ENCODE data around the gene SFXN5.
"Not testable (repeated sequence)": the region's sequence is repeated elsewhere in the genome, so short reads cannot be mapped to it uniquely, and the experiment has no call there.

SFXN5 gene

GRCh38 chr2:73067043-73067442 is 4.5 kb downstream of the SFXN5 start:
- Histone ChIP-seq H3K27me3 (no peaks in the 10 kb centered on the region), H3K36me3 (peaks cover 0 to 3% (median 0%) of the 10 kb centered on the region in 3 donors), H3K9me3 (no peaks in the 10 kb centered on the region), H3K4me3 (no peak overlapping the region), H3K27ac (no peak overlapping the region), H3K4me1 (peaks cover 0 to 27% (median 22%) of the 10 kb centered on the region in 4 donors)
- intact Hi-C loops (cut with DNase I; ENCODE audit: low total_unique reads), result no loop called here
- no peak for DNase-seq
- TF ChIP-seq CTCF (IDR thresholded peaks at IDR 0.05), result no peak

GRCh38 chr2:73065070-73065469 is 6.4 kb downstream of the SFXN5 start:
- H3K4me1 ChIP-seq, result peaks cover 0 to 21% (median 15%) of the 10 kb centered on the region in 4 donors
- H3K36me3 ChIP-seq; H3K27ac ChIP-seq; DNase-seq; H3K27me3 ChIP-seq; H3K4me3 ChIP-seq; intact Hi-C loops (cut with DNase I; ENCODE audit: low total_unique reads); H3K9me3 ChIP-seq: not testable (repeated sequence)

GRCh38 chr2:73063909-73064875 is 7.3 kb downstream of the SFXN5 start:
- Histone ChIP-seq H3K27me3 (no peaks in the 10 kb centered on the region), H3K9me3 (no peaks in the 10 kb centered on the region), H3K4me3 (no peak overlapping the region), H3K4me1 (peaks cover 0 to 13% (median 6%) of the 10 kb centered on the region in 4 donors), H3K36me3 (peaks cover 0 to 5% (median 0%) of the 10 kb centered on the region in 3 donors), H3K27ac (no peak overlapping the region)
- intact Hi-C loops (cut with DNase I; ENCODE audit: low total_unique reads), result no loop called here
- DNase-seq, result no peak
- TF ChIP-seq CTCF (IDR thresholded peaks at IDR 0.05), result no peak

- no peaks in the 10 kb centered on the region for H3K9me3 ChIP-seq
- peaks cover 0 to 6% (median 0%) of the 10 kb centered on the region in 4 donors for H3K4me1 ChIP-seq
- intact Hi-C loops (cut with DNase I; ENCODE audit: low total_unique reads), result no loop called here
- peaks cover 0 to 5% (median under 1%) of the 10 kb centered on the region in 3 donors for H3K36me3 ChIP-seq
- no peak overlapping the region for H3K27ac ChIP-seq
- no peak for DNase-seq
- no peaks in the 10 kb centered on the region for H3K27me3 ChIP-seq
- no peak for TF ChIP-seq CTCF (IDR thresholded peaks at IDR 0.05)
- H3K4me3 ChIP-seq, result no peak overlapping the region
Measured at GRCh38 chr2:73063472-73063871, 8.0 kb downstream of the SFXN5 start.

GRCh38 chr2:73059106-73059505 is 12.4 kb downstream of the SFXN5 start:
- no peak for DNase-seq
- Histone ChIP-seq H3K9me3 (peaks cover 0 to 10% (median 5%) of the 10 kb centered on the region in 3 donors), H3K27me3 (no peaks in the 10 kb centered on the region), H3K4me3 (no peak overlapping the region), H3K27ac (no peak overlapping the region), H3K4me1 (peaks cover 0 to 4% (median 0%) of the 10 kb centered on the region in 4 donors), H3K36me3 (peaks cover 21 to 27% (median 25%) of the 10 kb centered on the region in 3 donors)
- no peak for TF ChIP-seq CTCF (IDR thresholded peaks at IDR 0.05)
- intact Hi-C loops (cut with DNase I; ENCODE audit: low total_unique reads), result no loop called here

GRCh38 chr2:73054980-73055379 is 16.5 kb downstream of the SFXN5 start:
- no peaks in the 10 kb centered on the region for H3K4me1 ChIP-seq
- H3K4me3 ChIP-seq, result no peak overlapping the region
- no peak overlapping the region for H3K27ac ChIP-seq
- TF ChIP-seq CTCF (IDR thresholded peaks at IDR 0.05), result no peak
- no peak for DNase-seq
- H3K36me3 ChIP-seq, result peaks cover 21 to 25% (median 22%) of the 10 kb centered on the region in 3 donors
- peaks cover 0 to 10% (median 5%) of the 10 kb centered on the region in 3 donors for H3K9me3 ChIP-seq
- intact Hi-C loops (cut with DNase I; ENCODE audit: low total_unique reads), result no loop called here
- H3K27me3 ChIP-seq, result no peaks in the 10 kb centered on the region
